NCI-H345 treated with DMSO at 0.1 percent for 48 hours (cell line): ENCODE data around the gene CLCN2.
"Not testable (repeated sequence)": the region's sequence is repeated elsewhere in the genome, so short reads cannot be mapped to it uniquely, and the experiment has no call there.

Experiments used
- DNase-seq: peaks from one replicate; lab custom pipeline; 2025; ENCODE audit not compliant: unreplicated experiment; lab: John Stamatoyannopoulos, UW

Gene CLCN2

DNA sequence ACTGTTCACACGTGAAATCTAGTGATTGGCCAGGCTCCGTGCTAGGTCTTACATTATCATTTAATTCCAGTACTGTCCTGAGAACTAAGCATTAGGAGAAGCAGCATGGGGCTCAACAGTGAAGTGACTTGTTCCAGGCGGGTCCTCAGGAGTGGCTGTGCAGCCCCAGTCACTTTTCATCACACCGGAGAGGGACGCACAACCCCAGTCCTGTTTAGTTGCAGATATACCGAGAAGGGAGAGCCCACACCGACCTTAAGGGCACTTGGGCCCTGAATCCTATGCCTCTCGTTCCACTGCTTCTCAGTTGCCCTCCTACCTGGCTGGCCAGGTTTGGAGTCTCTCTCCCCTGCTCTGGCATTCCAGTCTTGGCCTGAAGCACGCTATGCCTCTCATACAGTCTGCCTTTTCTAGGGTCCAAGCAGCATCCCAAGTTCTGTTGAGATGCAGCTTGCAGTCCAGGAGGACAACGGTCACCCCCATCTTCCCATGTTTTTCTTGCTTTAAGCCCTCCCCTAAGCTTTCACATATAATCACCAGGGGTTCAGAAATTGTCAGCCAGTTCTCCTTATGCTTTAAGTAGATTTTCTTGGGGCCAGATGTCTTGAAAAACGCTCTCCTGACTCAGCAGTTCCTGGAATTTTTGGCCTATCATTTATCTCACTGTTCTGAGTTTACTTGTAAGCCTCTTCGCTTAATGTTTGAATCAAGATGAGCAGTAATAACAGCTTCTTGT, 13.9 kb downstream of the CLCN2 start:
- no peak for DNase-seq

DNA sequence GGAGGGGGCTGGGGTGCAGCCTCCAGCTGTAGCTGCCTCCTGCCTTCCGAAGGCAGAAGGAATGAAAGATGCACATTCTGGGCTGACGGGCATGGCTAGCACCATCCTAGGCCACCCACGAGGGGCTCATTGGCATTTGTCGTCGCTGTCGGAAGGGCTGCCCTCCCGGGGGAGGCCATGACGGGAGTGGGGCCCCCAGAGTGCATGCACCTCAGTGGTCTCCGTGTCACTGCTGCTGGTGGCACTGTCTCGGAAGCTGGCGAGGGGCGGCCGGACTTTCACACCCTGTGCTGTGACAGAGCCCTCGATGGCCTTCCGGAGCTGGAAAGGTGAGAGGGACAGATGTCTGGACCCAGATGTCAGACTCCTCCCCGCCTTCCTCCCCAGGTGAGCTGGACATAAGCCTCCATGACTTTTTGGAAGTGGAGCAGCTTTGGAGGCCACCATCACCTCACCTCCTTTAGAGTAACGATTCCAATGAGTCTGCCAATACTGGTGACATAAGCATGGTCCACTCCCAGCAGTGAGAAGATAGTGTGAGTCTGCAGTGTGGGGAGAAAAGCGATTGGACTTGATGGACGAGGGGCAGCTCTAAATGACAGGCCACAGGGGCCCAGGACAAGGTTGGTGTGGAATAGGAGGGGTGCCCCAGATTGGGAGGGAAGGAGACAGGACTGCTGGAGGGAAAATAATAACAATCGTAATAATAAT, 14.8 kb downstream of the CLCN2 start:
- no peak for DNase-seq

DNA sequence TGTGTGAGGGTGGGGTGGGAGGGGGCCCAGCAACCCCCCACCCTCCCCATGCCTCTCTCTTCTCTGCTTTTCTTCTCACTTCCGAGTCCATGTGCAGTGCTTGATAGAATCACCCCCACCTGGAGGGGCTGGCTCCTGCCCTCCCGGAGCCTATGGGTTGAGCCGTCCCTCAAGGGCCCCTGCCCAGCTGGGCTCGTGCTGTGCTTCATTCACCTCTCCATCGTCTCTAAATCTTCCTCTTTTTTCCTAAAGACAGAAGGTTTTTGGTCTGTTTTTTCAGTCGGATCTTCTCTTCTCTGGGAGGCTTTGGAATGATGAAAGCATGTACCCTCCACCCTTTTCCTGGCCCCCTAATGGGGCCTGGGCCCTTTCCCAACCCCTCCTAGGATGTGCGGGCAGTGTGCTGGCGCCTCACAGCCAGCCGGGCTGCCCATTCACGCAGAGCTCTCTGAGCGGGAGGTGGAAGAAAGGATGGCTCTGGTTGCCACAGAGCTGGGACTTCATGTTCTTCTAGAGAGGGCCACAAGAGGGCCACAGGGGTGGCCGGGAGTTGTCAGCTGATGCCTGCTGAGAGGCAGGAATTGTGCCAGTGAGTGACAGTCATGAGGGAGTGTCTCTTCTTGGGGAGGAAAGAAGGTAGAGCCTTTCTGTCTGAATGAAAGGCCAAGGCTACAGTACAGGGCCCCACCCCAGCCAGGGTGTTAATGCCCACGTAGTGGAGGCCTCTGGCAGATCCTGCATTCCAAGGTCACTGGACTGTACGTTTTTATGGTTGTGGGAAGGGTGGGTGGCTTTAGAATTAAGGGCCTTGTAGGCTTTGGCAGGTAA, 15.9 kb downstream of the CLCN2 start:
- DNase-seq = peak; percentile 51

DNA sequence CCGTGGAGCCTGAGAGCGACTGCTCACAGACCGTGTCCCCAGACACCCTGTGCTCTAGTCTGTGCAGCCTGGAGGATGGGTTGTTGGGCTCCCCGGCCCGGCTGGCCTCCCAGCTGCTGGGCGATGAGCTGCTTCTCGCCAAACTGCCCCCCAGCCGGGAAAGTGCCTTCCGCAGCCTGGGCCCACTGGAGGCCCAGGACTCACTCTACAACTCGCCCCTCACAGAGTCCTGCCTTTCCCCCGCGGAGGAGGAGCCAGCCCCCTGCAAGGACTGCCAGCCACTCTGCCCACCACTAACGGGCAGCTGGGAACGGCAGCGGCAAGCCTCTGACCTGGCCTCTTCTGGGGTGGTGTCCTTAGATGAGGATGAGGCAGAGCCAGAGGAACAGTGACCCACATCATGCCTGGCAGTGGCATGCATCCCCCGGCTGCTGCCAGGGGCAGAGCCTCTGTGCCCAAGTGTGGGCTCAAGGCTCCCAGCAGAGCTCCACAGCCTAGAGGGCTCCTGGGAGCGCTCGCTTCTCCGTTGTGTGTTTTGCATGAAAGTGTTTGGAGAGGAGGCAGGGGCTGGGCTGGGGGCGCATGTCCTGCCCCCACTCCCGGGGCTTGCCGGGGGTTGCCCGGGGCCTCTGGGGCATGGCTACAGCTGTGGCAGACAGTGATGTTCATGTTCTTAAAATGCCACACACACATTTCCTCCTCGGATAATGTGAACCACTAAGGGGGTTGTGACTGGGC, 16.7 kb downstream of the CLCN2 start:
- no peak for DNase-seq

DNA sequence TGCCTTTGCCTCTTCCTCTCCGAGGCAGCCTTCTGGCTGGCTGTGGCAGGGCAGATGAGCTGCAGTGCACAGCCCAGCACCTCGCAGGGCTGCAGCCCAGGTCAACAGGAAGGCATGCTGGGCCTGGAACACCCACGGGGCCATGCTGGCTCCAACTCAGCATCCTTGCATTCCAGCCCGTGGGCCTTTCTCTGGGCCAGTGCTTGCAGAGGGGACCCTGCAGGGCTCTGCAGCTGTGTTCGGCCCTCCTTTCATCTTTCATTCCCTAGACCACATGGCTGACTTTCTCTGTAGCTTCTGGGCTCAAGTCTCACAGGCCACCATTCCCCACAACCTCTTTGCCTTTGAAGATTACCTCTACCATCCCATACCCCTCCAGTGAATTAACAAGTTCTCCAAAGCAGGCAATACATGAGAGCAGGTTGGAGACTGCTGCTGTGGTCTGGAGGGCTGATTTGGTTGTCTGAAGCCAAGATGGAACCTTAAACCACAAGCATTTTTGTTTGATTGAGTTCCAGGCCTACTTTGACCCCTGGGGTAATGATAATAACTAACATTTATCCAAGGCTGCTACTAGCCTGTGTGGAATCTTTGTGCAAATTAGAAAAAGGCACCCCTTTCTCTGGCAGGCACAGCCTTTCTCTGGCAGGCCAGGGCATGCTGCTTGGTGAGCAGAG, 18.1 kb downstream of the CLCN2 start:
- no peak for DNase-seq

DNA sequence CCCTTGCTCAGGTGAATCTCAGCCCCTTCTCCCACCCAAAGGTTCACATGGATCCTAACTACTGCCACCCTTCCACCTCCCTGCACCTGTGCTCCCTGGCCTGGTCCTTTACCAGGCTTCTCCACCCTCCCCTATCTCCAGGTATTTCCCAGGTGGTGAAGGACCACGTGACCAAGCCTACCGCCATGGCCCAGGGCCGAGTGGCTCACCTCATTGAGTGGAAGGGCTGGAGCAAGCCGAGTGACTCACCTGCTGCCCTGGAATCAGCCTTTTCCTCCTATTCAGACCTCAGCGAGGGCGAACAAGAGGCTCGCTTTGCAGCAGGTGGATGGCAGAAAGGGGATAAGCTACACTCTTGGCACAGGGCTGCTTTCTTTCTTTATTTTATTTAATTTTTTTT, 19.5 kb downstream of the CLCN2 start:
- no peak for DNase-seq

DNA sequence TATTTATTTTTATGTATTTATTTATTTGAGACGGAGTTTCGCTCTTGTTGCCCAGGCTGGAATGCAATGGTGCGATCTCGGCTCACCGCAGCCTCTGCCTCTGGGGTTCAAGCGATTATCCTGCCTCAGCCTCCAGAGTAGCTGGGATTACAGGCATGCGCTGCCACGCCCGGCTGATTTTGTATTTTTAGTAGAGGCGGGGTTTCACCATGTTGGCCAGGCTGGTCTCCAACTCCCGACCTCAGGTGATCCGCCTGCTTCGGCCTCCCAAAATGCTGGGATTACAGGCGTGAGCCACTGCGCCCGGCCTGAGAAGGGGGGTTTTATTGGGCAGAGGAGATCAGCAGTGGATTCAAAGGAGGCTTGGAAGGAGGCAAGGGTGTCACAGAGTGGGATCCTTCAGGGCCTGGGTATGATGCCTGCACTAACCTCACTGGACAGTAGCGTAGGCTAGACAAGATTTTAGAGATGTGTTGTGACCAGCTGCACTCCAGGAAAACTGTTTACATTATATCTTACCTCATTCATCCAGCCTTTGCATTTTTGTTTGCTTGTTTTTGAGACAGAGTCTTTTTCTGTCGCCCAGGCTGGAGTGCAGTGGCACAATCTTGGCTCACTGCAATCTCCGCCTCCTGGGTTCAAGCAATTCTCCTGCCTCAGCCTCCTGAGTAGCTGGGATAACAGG, 21.8 kb downstream of the CLCN2 start:
- DNase-seq = not testable (repeated sequence)

DNA sequence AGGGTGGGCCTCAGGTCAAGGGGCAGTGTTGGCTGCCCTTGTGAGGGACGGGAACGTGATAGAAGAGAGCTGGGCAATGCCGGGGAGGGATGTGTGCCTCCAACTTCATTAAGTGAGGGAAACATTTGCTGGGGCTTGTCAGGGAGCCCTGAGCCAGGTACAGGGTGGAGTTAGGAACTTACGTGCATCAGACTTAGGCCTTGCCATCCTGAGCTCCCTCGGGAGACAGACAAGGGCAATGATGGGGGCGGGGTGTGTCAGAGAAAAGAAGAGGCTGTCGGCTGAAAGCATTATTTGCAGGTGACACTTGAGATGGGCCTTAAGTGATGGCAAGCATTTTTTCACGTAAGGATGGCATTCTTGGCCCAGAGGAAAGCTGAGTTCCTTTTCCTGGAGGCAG, 22.4 kb downstream of the CLCN2 start:
- no peak for DNase-seq

DNA sequence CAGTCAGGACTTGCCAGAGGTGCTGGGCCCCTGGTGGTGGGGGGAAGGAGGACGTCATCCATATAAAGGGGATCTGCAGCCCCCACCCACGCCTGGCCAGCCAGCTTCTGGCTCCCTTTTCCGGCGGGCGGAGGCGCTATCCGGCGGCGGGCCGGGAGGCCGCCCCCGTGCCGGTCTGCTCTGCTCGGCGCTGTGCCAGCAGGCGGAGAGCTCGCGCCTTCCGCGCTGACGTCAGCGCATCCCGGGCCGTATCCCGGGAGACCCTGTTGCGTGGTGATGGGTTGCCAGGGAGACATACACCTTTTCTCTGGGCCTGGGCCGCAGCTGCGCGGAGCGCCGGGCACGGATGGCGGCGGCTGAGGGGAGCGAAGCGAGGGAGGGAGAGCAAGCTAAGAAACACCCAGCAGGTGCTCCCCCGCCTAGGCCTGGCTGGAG, 22.9 kb downstream of the CLCN2 start:
- peak; percentile 94 for DNase-seq

DNA sequence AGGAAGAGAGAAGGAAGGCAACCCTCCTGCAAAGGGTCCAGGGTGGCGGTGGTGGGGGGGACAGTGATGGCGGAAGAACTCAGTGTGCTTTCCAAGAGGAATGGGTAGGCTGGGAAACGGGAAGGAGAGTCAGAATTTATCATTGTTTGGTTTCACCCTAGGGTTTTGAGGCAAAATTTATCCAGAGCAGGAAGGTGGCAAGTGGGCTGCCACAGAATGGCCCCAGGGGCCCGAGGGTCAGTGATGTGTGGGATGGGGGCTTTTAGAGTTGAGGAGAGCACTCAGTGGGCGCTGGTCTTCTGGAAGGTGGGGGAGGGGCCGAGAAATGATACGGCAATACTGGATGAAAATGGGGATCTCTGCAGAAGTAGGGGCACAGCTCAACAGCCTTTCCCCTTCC, 23.4 kb downstream of the CLCN2 start:
- no peak for DNase-seq

DNA sequence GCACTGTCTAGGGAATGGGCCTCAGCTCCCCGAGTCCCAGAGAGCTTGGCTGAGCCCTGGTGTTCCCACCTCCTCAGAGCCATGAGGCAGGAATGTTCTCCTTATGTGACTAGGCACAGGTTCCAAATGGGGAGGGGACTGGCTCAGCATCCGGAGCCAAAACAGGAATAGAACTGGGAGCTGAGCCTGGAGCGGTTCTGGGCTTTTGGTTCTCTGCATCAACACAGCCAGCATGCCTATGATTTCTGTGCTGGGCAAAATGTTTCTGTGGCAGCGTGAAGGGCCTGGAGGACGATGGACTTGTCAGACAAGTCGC, 24.0 kb downstream of the CLCN2 start, which contains the start of gene FAM131A:
FAM131A (plus strand) TSS at position 202 of the 316 bp plus-strand sequence; CDS start at position 233, 31 bp downstream.
- DNase-seq = no peak

DNA sequence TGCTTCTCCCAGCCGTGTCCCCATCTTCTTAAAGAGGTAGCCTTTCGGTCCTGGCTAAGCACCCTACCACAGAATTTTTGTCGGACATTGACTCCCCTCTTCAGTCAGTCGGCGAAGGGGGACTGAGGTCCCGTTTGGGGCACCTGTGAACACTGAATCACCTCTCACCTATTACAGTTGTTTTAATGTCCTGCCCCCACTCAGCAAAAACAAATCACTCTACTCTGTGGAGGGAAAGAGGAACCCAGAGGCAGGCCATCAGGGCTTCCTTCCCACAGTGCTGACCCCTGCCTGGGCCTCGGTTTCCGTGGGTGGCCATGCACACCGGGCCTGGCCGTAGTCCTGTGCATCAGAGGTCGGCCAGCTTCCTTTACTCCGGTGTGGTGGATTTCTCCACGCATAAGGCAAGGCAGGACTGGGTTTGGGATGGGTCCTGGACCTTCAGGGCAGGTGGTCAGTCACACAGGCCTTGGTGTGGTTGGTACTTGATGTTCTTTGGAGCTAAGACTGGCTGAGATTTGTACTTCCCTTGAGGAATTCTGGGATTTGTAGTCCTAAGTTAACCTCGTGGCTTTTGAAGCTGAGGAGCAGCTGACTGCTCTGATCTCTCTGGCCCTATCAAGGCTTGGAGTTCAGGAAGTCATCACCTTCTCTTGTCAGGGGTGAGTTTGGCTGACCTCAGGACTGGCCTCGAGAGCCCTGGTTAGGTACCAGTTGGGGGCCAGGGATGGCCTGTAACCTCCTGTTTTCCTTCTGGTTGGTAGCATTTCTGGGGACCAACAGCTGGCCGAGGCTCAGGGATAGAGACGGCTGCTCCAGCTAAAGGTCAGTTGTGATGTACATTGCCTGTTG, 24.6 kb downstream of the CLCN2 start:
- DNase-seq = peak; percentile 53

DNA sequence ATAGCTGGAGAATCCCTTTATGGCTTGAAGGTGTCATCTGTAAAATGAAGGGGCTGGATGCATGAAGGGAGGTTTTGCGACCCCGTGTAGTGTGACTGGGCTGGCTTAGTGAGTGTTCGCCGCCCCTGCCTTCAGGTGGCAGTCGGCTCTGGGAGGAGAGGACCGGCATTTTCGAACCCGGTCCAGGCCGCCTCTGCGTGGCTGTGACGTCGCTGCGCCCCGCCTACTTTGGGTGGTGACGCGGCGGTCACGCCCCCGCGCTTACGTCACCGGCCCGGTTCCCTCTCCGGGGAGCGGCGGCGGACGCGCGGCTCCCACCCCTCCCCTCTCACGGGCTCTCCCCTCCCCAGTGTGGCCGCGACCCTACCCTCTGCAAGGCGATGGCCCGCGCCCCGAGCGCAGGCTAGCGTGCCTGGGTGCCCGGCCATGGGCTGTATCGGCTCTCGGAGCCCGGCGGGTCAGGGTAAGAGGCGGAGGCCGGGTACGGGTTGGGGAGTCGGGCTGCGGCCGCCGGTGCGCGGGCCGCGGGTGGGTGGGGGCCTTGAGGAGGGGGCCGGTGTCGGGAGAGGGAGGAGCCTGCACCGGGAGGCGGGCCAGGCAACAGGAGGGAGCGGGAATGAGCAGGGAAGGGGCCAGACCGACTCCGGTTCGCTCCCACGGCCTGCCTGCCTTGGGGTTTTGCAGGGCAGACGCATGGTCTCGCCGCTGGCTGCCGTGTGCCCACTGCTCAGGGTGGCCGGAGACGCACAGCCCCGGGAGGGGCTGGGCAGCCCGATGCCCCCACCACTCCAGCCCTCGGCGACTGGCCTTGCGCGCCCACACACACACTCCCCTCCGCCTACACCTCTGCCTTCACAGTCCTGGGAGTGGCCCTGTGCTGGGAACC, 25.5 kb downstream of the CLCN2 start:
- peak; percentile 78 for DNase-seq

DNA sequence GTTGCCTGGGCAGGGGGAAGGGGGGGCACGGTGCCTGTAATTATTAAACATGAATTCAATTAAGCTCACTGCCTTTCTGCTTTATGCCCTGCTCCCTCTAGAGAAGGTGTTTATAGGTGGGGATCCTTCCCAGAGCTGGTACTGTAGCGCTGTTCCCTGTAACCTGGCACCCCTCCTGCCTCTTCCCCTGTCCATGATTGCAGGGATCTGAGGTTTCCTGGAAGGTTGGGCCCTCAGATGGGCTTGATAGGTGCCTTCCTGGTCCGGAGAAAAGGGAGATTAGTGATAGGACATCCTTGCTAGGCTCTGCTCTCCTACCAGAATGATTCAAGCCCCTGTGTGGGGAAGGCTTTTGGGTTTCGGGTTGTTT, 26.1 kb downstream of the CLCN2 start:
- no peak for DNase-seq

DNA sequence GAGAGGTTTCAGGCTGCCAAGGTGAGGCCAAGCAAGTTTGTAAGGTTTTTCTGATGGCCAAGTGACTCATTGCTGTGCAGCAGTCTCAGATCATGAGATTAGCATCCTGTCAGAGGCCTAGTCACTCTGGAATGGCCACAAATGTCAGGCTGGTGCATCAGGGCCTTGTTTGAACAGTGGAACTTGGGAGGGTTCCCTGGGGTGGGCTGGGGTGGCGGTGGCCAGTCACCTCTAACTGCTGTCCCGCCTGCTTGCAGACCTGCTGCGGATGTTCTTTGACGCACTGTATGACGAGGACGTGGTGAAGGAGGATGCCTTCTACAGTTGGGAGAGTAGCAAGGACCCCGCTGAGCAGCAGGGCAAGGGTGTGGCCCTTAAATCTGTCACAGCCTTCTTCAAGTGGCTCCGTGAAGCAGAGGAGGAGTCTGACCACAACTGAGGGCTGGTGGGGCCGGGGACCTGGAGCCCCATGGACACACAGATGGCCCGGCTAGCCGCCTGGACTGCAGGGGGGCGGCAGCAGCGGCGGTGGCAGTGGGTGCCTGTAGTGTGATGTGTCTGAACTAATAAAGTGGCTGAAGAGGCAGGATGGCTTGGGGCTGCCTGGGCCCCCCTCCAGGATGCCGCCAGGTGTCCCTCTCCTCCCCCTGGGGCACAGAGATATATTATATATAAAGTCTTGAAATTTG, 26.8 kb downstream of the CLCN2 start:
- DNase-seq = no peak

DNA sequence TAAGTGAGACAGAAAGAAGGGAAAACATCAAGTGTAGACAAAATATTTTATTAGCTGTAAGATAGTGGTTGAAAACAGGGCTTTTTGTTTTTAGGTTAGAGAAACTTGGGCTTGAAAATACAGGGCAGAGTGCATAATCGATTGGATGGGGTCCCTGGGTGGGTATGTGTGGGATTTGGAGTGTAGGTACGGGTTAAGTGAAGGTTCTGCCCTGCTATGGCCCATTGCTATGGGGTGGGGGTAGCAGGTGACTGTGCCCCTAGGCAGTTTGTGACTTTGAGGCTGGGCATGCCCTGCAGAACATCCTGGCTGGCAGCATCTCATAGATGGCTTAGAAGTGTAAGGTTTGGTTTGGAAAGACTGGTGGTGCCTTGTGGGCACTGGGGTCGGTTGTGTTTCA, 27.7 kb downstream of the CLCN2 start:
- DNase-seq = no peak

DNA sequence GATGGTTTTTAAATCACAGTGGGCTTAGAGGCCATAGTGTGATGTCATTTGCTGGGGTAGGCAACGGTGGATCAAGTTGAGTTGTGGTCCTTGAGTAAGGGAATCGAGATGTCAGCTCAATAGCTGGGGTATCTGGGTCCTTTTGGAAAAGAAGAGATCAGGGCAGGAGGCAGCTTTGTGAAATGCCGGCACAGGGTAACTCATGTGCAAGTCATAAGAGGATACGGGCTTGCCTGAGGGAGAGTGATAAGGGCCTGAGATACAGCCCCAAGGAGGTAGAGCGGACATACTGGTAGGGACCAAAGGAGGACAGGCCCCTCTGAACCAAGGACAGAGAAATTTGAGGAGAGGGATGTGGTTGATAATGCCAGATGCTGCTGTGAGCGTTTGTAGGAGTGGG, 28.2 kb downstream of the CLCN2 start:
- DNase-seq = no peak
